AG09309 (cell line): ENCODE data around the gene RBM22.

ENCODE experiments used
- DNase-seq: peaks from one replicate; pipeline ENCODE4 v3.0.0-alpha.2; 2010; ENCODE audit warnings: low read depth
- H3K4me3 ChIP-seq: 2 replicates; pipeline ENCODE4 v1.5.1; 2011; ENCODE audit warnings: mild to moderate bottlenecking, low read depth, low read length, moderate library complexity; ENCODE audit not compliant: control insufficient read depth
- CTCF ChIP-seq: IDR thresholded peaks from 2 replicates; pipeline ENCODE4 v1.5.1; 2011; ENCODE audit warnings: mild to moderate bottlenecking, low read depth, low read length, inconsistent platforms; ENCODE audit not compliant: insufficient read depth, control insufficient read depth; ENCODE audit errors: missing control alignments

Gene RBM22

GRCh38 chr5:150647275-150648251, 53.3 kb downstream of the RBM22 start:
- no peak overlapping the region for H3K4me3 ChIP-seq
- DNase-seq = no peak
- no peak for TF ChIP-seq CTCF

- DNase-seq = peak; percentile 83
- no peak for TF ChIP-seq CTCF
- H3K4me3 ChIP-seq = no peak overlapping the region
Measured at GRCh38 chr5:150645070-150645700, 55.7 kb downstream of the RBM22 start.

GRCh38 chr5:150644514-150644913, 56.3 kb downstream of the RBM22 start:
- no peak overlapping the region for H3K4me3 ChIP-seq
- TF ChIP-seq CTCF = no peak
- DNase-seq = no peak

- no peak overlapping the region for H3K4me3 ChIP-seq
- no peak for TF ChIP-seq CTCF
- no peak for DNase-seq
Measured at GRCh38 chr5:150644058-150644457, 56.8 kb downstream of the RBM22 start.

- DNase-seq = no peak
- peak overlapping the region; percentile 12 for H3K4me3 ChIP-seq
- no peak for TF ChIP-seq CTCF
Measured at GRCh38 chr5:150642991-150643710, 57.7 kb downstream of the RBM22 start.

- TF ChIP-seq CTCF = no peak
- H3K4me3 ChIP-seq = peak overlapping the region; percentile 16
- peak; percentile 60 for DNase-seq
Measured at GRCh38 chr5:150642567-150642927, 58.3 kb downstream of the RBM22 start.
